ENCODE results near the gene STX10. TPM values are rescaled to one million over a fixed set of nuclear protein-coding genes. Genes with fewer than 3 reads are reported as not detected.

Gene STX10
- total RNA-seq, 2 experiments from 2014 or later = 41.6 to 67.8 TPM

DNA sequence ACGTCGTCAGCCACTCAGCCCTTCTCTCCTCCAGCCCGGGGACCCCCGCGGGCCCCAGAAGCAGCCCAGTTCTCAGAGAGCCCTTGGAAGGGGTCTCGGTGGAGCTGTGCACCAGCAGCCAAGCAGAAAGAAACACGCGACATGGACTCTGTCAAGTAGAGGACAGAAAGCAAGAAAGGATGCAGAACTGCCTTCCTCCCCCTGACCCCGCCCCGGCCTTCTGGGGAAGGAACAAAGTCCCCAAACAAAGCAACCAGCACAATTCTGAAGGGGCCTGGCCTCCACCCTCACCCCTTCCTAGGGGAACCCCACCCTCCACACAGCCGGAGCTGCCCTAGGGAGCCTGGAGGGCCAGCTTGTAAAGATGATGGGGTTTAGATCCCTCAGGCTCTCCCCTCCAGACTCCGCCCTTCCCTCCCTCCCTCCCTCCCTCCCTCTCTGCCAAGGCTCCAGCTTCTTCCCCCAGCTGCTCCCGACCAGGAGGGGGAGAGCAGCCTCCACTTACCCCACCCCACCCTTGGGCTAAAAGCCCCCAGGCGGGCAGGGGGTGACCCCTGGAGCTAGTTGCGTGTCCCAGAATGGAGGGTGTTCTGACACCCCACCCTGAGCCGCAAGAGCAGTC, 55.3 kb downstream of the STX10 start:
- peak; percentile 46 for DNase-seq (ENCODE audit: low spot score)
- Histone ChIP-seq H3K79me2 (ENCODE audit: insufficient read depth, low read depth, low read length) (no peaks in the 10 kb centered on the region), H3K4me3 (ENCODE audit: low read depth, low read length, poor library complexity, severe bottlenecking) (peak overlapping the region; percentile 48), H2AFZ (ENCODE audit: low read length) (peak overlapping the region; percentile 20; the same call in 1 of the 2 replicates), H3K4me1 (ENCODE audit: insufficient read depth, low read length, poor library complexity, severe bottlenecking) (peaks cover 55% of the 10 kb centered on the region), H4K20me1 (ENCODE audit: insufficient read depth, low read length) (no peaks in the 10 kb centered on the region), H3K9me3 (ENCODE audit: low read length) (no peaks in the 10 kb centered on the region), H3K27ac (ENCODE audit: low read depth, low read length, poor library complexity, severe bottlenecking) (no peak overlapping the region), H3K36me3 (ENCODE audit: insufficient read depth, low read length) (peaks cover 11% of the 10 kb centered on the region), H3K4me2 (ENCODE audit: low read length) (peak overlapping the region; percentile 80), H3K9me2 (ENCODE audit: insufficient read depth, low read length) (no peaks in the 10 kb centered on the region)
- ChIA-PET POLR2A (interaction anchor here (0.8 to 1.5 kb wide), 2 partner anchors 9 to 118 kb away, joined by 3 to 8 read pairs; no protein-coding TSS in a partner anchor), CTCF (ENCODE audit: unreplicated experiment) (interaction anchor here (0.8 to 1.6 kb wide), 4 partner anchors 57 to 130 kb away, joined by 3 to 13 read pairs (median 10); no protein-coding TSS in a partner anchor)
- TF ChIP-seq, protein P1, sequence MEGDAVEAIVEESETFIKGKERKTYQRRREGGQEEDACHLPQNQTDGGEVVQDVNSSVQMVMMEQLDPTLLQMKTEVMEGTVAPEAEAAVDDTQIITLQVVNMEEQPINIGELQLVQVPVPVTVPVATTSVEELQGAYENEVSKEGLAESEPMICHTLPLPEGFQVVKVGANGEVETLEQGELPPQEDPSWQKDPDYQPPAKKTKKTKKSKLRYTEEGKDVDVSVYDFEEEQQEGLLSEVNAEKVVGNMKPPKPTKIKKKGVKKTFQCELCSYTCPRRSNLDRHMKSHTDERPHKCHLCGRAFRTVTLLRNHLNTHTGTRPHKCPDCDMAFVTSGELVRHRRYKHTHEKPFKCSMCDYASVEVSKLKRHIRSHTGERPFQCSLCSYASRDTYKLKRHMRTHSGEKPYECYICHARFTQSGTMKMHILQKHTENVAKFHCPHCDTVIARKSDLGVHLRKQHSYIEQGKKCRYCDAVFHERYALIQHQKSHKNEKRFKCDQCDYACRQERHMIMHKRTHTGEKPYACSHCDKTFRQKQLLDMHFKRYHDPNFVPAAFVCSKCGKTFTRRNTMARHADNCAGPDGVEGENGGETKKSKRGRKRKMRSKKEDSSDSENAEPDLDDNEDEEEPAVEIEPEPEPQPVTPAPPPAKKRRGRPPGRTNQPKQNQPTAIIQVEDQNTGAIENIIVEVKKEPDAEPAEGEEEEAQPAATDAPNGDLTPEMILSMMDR (conservative IDR thresholded peaks at IDR 0.05; ENCODE audit: low read length) = no peak
- no peak for TF ChIP-seq EZH2phosphoT487 (IDR thresholded peaks at IDR 0.05; ENCODE audit: borderline replicate concordance, low read depth, low read length)
- BruUV-seq (replicated peaks) = no TSS peak
- intact Hi-C loops (cut with micrococcal nuclease; ENCODE audit: unreplicated experiment) = loop anchor here (2.0 to 5.0 kb wide), 2 partner anchors 34 to 63 kb away; no protein-coding TSS in a partner anchor

DNA sequence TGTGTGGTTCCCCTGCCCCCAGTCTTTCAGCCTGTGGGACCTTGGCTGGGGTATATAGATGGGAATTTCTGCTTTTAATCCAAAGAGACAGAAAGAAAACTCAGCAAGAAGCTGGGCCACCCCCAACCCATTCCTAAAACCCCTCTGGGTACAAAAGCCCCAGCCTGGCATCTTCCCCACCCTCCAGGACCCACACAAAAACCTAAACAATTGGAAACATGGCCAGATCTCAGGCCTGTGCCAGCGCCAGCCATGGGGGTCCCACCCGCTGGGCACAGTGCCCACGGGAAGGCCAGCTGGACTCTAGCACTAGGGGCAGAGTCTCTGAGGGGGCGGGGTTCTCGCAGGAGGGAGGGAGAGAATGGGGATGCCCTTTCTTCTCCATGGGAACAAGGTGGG, 56.1 kb downstream of the STX10 start:
- Histone ChIP-seq H3K79me2 (ENCODE audit: insufficient read depth, low read depth, low read length) (no peaks in the 10 kb centered on the region), H2AFZ (ENCODE audit: low read length) (no peak overlapping the region), H3K4me1 (ENCODE audit: insufficient read depth, low read length, poor library complexity, severe bottlenecking) (peaks cover 47% of the 10 kb centered on the region), H3K27ac (ENCODE audit: low read depth, low read length, poor library complexity, severe bottlenecking) (no peak overlapping the region), H3K9me3 (ENCODE audit: low read length) (no peaks in the 10 kb centered on the region), H3K36me3 (ENCODE audit: insufficient read depth, low read length) (peaks cover 6% of the 10 kb centered on the region), H4K20me1 (ENCODE audit: insufficient read depth, low read length) (no peaks in the 10 kb centered on the region), H3K4me3 (ENCODE audit: low read depth, low read length, poor library complexity, severe bottlenecking) (no peak overlapping the region), H3K9me2 (ENCODE audit: insufficient read depth, low read length) (no peaks in the 10 kb centered on the region), H3K4me2 (ENCODE audit: low read length) (peak overlapping the region; percentile 80)
- ChIA-PET POLR2A (no interaction called here), CTCF (ENCODE audit: unreplicated experiment) (interaction anchor here (0.8 to 1.6 kb wide), 3 partner anchors 58 to 129 kb away, joined by 3 to 10 read pairs (median 9); no protein-coding TSS in a partner anchor)
- DNase-seq (ENCODE audit: low spot score) = no peak
- BruUV-seq (replicated peaks) = no TSS peak
- no peak for TF ChIP-seq EZH2phosphoT487 (IDR thresholded peaks at IDR 0.05; ENCODE audit: borderline replicate concordance, low read depth, low read length)
- TF ChIP-seq, protein P1 (conservative IDR thresholded peaks at IDR 0.05; ENCODE audit: low read length) = peak; percentile 60; the same call in 1 of the 2 replicates
- intact Hi-C loops (cut with micrococcal nuclease; ENCODE audit: unreplicated experiment) = loop anchor here (2.0 to 5.0 kb wide), 2 partner anchors 33 to 62 kb away; no protein-coding TSS in a partner anchor

Other genes starting within 250 kb of the STX10 start
- gene SYCE2, start 231.1 kb downstream of the STX10 start, total RNA-seq (2014; rRNA removed; shearing (Covaris generic)) = 6.8 and 8.7 TPM in 2 replicates
- 13.8 and 14.5 TPM in 2 replicates for gene SYCE2, start 231.1 kb downstream of the STX10 start, total RNA-seq (2022)
- 96.1 and 135 TPM in 2 replicates for gene FARSA, start 216.7 kb downstream of the STX10 start, total RNA-seq (2014; rRNA removed; shearing (Covaris generic))
- gene FARSA, start 216.7 kb downstream of the STX10 start, total RNA-seq (2022) = 90.7 and 117 TPM in 2 replicates
- gene CALR, start 211.8 kb downstream of the STX10 start, total RNA-seq (2014; rRNA removed; shearing (Covaris generic)) = 1,039 and 1,069 TPM in 2 replicates
- 398 and 581 TPM in 2 replicates for gene CALR, start 211.8 kb downstream of the STX10 start, total RNA-seq (2022)
- gene RAD23A, start 204.5 kb downstream of the STX10 start, total RNA-seq (2014; rRNA removed; shearing (Covaris generic)) = 237 and 243 TPM in 2 replicates
- gene RAD23A, start 204.5 kb downstream of the STX10 start, total RNA-seq (2022) = 171 and 183 TPM in 2 replicates
- gene GADD45GIP1, start 193.2 kb downstream of the STX10 start, total RNA-seq (2014; rRNA removed; shearing (Covaris generic)) = 29.5 and 43.0 TPM in 2 replicates
- gene GADD45GIP1, start 193.2 kb downstream of the STX10 start, total RNA-seq (2022) = 24.7 and 32.4 TPM in 2 replicates
- 0.06 and 0.18 TPM in 2 replicates for gene DAND5, start 180.8 kb downstream of the STX10 start, total RNA-seq (2014; rRNA removed; shearing (Covaris generic))
- 0.77 and 0.84 TPM in 2 replicates for gene DAND5, start 180.8 kb downstream of the STX10 start, total RNA-seq (2022)
- gene NFIX, start 154.9 kb downstream of the STX10 start, total RNA-seq (2014; rRNA removed; shearing (Covaris generic)) = 0.03 and 0.16 TPM in 2 replicates
- 0.68 and 0.72 TPM in 2 replicates for gene NFIX, start 154.9 kb downstream of the STX10 start, total RNA-seq (2022)
- gene LYL1, start 47.5 kb downstream of the STX10 start, total RNA-seq (2014; rRNA removed; shearing (Covaris generic)) = 66.8 and 75.5 TPM in 2 replicates
- 70.4 and 72.5 TPM in 2 replicates for gene LYL1, start 47.5 kb downstream of the STX10 start, total RNA-seq (2022)
- 39.2 and 56.8 TPM in 2 replicates for gene TRMT1, start 33.6 kb downstream of the STX10 start, total RNA-seq (2014; rRNA removed; shearing (Covaris generic))
- 38.2 and 50.4 TPM in 2 replicates for gene TRMT1, start 33.6 kb downstream of the STX10 start, total RNA-seq (2022)
- 46.5 and 56.3 TPM in 2 replicates for gene NACC1, start 32.1 kb downstream of the STX10 start, total RNA-seq (2014; rRNA removed; shearing (Covaris generic))
- 40.4 and 52.9 TPM in 2 replicates for gene NACC1, start 32.1 kb downstream of the STX10 start, total RNA-seq (2022)
- gene IER2, start within 50 bp of the STX10 start, total RNA-seq (2014; rRNA removed; shearing (Covaris generic)) = 61.6 and 64.3 TPM in 2 replicates
- 79.5 and 89.0 TPM in 2 replicates for gene IER2, start within 50 bp of the STX10 start, total RNA-seq (2022)

All from OCI-LY7 (cell line).